ENCODE data around the gene HOMER2.

- TF ChIP-seq EZH2 (IDR thresholded peaks at IDR 0.05; ENCODE audit: insufficient read depth, low read length) = no peak
- TF ChIP-seq, protein P1, sequence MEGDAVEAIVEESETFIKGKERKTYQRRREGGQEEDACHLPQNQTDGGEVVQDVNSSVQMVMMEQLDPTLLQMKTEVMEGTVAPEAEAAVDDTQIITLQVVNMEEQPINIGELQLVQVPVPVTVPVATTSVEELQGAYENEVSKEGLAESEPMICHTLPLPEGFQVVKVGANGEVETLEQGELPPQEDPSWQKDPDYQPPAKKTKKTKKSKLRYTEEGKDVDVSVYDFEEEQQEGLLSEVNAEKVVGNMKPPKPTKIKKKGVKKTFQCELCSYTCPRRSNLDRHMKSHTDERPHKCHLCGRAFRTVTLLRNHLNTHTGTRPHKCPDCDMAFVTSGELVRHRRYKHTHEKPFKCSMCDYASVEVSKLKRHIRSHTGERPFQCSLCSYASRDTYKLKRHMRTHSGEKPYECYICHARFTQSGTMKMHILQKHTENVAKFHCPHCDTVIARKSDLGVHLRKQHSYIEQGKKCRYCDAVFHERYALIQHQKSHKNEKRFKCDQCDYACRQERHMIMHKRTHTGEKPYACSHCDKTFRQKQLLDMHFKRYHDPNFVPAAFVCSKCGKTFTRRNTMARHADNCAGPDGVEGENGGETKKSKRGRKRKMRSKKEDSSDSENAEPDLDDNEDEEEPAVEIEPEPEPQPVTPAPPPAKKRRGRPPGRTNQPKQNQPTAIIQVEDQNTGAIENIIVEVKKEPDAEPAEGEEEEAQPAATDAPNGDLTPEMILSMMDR (IDR thresholded peaks at IDR 0.05; ENCODE audit: insufficient read depth, low read depth, low read length) = no peak
Measured at GRCh38 chr15:82945326-82945725, 7.2 kb downstream of the HOMER2 start.
